PC-9 (cell line): ENCODE results near the gene C1GALT1C1L. TPM values are rescaled to one million over a fixed set of nuclear protein-coding genes. Genes with fewer than 3 reads are reported as not detected.

ENCODE experiments used
- BruUV-seq: library from RNA; stranded (reverse); fragments of 400-500 nt; replicated peaks from 2 replicates; lab custom pipeline; 2021; lab: Mats Ljungman, UMichigan
- CTCF ChIA-PET: fragments of 300-600 bp; sonication (Branson Sonifier 250); formaldehyde crosslinking; loops from one replicate; lab custom pipeline; 2022; ENCODE audit warnings: antibody characterized with exemption; lab: Charles Lee
- POLR2A ChIA-PET: fragments of 300-600 bp; sonication (Branson Sonifier 250); formaldehyde crosslinking; loops from one replicate; lab custom pipeline; 2022; ENCODE audit warnings: antibody characterized with exemption; ENCODE audit not compliant: unreplicated experiment; lab: Charles Lee
- DNase-seq, 2 experiments: peaks; one replicate each; pipeline versions ENCODE4 v3.0.0 to v3.0.0-alpha.2; 2015 to 2022; ENCODE audit warnings: mixed read lengths in 1 of 2
- H2AFZ ChIP-seq: fragments of 200-600 bp; sonication (generic); 2 replicates; pipeline ENCODE4 v1.8.1; 2017; ENCODE audit warnings: antibody characterized with exemption
- H3F3A ChIP-seq: fragments of 200-600 bp; sonication (generic); 2 replicates; pipeline ENCODE4 v1.8.1; 2017; ENCODE audit warnings: antibody characterized with exemption, mild to moderate bottlenecking, low read depth; ENCODE audit not compliant: insufficient read depth
- H3K27ac ChIP-seq: fragments of 200-600 bp; sonication (generic); 2 replicates; pipeline ENCODE4 v1.6.1; 2016; ENCODE audit warnings: mixed run types
- H3K27me3 ChIP-seq: fragments of 200-600 bp; sonication (generic); 2 replicates; pipeline ENCODE4 v1.6.1; 2016; ENCODE audit warnings: low read depth, mixed run types; ENCODE audit not compliant: insufficient read depth
- H3K36me3 ChIP-seq: fragments of 200-600 bp; sonication (generic); 2 replicates; pipeline ENCODE4 v1.6.1; 2016; ENCODE audit warnings: low read depth, mixed run types
- H3K4me1 ChIP-seq: fragments of 200-600 bp; sonication (generic); replicated peaks from 2 replicates; pipeline ENCODE4 v1.6.1; 2016; ENCODE audit warnings: mixed run types; ENCODE audit not compliant: insufficient read depth
- H3K4me2 ChIP-seq: fragments of 200-600 bp; sonication (generic); 2 replicates; pipeline ENCODE4 v1.6.1; 2017; ENCODE audit warnings: mixed run types
- H3K4me3 ChIP-seq: fragments of 200-600 bp; sonication (generic); 2 replicates; pipeline ENCODE4 v1.6.1; 2016; ENCODE audit warnings: mixed run types
- H3K79me2 ChIP-seq: fragments of 200-600 bp; sonication (generic); 2 replicates; pipeline ENCODE4 v1.6.1; 2017; ENCODE audit warnings: low read depth, mixed run types
- H3K9me2 ChIP-seq: fragments of 200-600 bp; sonication (generic); 2 replicates; pipeline ENCODE4 v1.8.1; 2017; ENCODE audit warnings: mild to moderate bottlenecking; ENCODE audit not compliant: insufficient read depth
- H3K9me3 ChIP-seq: fragments of 200-600 bp; sonication (generic); 2 replicates; pipeline ENCODE4 v1.8.1; 2016; ENCODE audit warnings: low read depth; ENCODE audit not compliant: insufficient read depth
- H4K20me1 ChIP-seq: fragments of 200-600 bp; sonication (generic); 2 replicates; pipeline ENCODE4 v1.8.1; 2017; ENCODE audit not compliant: insufficient read depth
- EZH2 ChIP-seq: fragments of 200-600 bp; sonication (generic); IDR thresholded peaks from 2 replicates; pipeline ENCODE4 v1.8.0; 2017; ENCODE audit warnings: antibody characterized with exemption, low read depth
- intact Hi-C: fragments of 100-400 bp; cut with micrococcal nuclease; formaldehyde crosslinking; loops from one replicate; pipeline ENCODE4 v1.10.0; 2022; ENCODE audit not compliant: unreplicated experiment
- total RNA-seq: library from RNA; stranded (reverse); gene quantifications from 2 replicates; pipeline ENCODE4 v1.2.3, GENCODE V29; 2021
- TF ChIP-seq, protein P1 (sequence below): fragments of 200-600 bp; sonication (generic); conservative IDR thresholded peaks from 2 replicates; pipeline ENCODE4 v1.6.1; 2017; ENCODE audit warnings: mixed run types, antibody characterized with exemption, mild to moderate bottlenecking, moderate library complexity

The C1GALT1C1L gene
- total RNA-seq, 1 experiment from 2014 or later, result 3.7 TPM

DNA sequence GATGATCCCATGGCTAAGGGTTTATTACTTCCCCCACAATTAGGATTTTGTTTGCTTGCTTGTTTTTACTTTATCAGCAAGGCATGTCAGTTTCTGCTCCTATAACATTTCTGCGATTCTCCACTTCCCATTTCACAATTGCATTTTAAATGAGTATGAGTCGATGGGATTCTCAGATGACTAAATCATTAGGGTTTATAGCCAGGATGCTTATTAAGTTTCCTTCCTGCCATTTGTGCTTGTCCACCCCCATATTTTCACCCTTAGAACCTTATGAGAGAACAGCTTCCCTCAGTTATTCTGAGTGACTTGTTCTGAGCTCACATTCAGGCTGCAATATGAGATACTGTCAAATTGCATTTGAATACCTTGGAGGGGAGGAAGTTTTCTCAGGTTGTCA, 37.9 kb upstream of the C1GALT1C1L start:
- no peak for DNase-seq
- H3K4me2 ChIP-seq, result no peak overlapping the region
- no TSS peak for BruUV-seq
- intact Hi-C loops, result no loop called here
- H2AFZ ChIP-seq, result no peak overlapping the region
- no peaks in the 10 kb centered on the region for H3K36me3 ChIP-seq
- ChIA-PET CTCF (no interaction called here), POLR2A (no interaction called here)
- H3K27ac ChIP-seq, result no peak overlapping the region
- H3K79me2 ChIP-seq, result no peaks in the 10 kb centered on the region
- no peaks in the 10 kb centered on the region for H3K9me2 ChIP-seq
- H4K20me1 ChIP-seq, result no peaks in the 10 kb centered on the region
- H3K4me3 ChIP-seq, result no peak overlapping the region
- no peaks in the 10 kb centered on the region for H3K9me3 ChIP-seq
- H3K4me1 ChIP-seq, result no peaks in the 10 kb centered on the region; the same call in 1 of the 2 replicates
- H3K27me3 ChIP-seq, result no peaks in the 10 kb centered on the region
- H3F3A ChIP-seq, result no peaks in the 10 kb centered on the region
- no peak for TF ChIP-seq EZH2
- TF ChIP-seq, protein P1, sequence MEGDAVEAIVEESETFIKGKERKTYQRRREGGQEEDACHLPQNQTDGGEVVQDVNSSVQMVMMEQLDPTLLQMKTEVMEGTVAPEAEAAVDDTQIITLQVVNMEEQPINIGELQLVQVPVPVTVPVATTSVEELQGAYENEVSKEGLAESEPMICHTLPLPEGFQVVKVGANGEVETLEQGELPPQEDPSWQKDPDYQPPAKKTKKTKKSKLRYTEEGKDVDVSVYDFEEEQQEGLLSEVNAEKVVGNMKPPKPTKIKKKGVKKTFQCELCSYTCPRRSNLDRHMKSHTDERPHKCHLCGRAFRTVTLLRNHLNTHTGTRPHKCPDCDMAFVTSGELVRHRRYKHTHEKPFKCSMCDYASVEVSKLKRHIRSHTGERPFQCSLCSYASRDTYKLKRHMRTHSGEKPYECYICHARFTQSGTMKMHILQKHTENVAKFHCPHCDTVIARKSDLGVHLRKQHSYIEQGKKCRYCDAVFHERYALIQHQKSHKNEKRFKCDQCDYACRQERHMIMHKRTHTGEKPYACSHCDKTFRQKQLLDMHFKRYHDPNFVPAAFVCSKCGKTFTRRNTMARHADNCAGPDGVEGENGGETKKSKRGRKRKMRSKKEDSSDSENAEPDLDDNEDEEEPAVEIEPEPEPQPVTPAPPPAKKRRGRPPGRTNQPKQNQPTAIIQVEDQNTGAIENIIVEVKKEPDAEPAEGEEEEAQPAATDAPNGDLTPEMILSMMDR, result no peak

DNA sequence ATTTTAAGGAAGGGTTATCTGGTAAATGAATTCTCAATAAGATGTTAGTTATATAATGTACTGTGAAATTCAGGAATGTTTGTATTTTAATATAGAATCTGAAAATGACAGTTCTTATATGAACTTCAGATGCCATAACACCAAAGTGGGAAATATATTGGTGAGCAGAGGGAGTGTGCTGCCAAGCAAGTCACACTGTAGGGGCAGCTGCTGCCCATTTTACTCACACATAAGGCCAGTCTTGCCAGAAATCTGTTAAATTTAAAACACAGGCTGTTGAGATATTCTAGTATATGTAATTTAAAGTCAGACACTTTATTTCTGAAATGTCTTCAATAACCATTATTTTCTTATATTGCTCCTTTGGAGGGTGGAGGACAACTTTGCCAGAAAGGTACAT, 34.6 kb upstream of the C1GALT1C1L start:
- Histone ChIP-seq H2AFZ (no peak overlapping the region), H3K4me1 (peaks cover 5% of the 10 kb centered on the region; the same call in 1 of the 2 replicates), H3K4me2 (no peak overlapping the region), H3K27ac (no peak overlapping the region), H3K27me3 (no peaks in the 10 kb centered on the region), H3F3A (no peaks in the 10 kb centered on the region), H3K9me2 (no peaks in the 10 kb centered on the region), H4K20me1 (no peaks in the 10 kb centered on the region), H3K79me2 (no peaks in the 10 kb centered on the region), H3K9me3 (no peaks in the 10 kb centered on the region), H3K36me3 (no peaks in the 10 kb centered on the region), H3K4me3 (no peak overlapping the region)
- intact Hi-C loops, result no loop called here
- no peak for DNase-seq
- ChIA-PET POLR2A (no interaction called here), CTCF (no interaction called here)
- BruUV-seq, result no TSS peak
- TF ChIP-seq, protein P1, result no peak
- TF ChIP-seq EZH2, result no peak

DNA sequence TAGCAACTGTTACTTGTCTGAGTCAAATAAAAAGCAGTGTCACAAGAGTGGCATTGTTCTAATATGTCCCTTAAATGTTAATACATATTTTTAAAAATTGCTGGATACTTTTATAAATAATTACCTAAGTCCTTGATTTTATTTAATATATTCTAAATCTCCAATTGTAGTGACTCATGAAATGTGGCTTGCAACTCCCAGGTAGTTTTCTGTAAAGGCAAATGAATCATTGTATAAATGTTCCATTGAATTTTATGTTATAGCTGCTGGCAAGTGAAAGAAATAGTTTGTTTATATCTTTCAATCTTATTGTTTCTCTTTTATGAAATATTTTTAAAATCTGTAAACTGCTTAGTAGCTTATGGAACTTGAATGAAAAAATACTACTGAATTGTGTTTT, 32.7 kb upstream of the C1GALT1C1L start:
- no peaks in the 10 kb centered on the region for H3K9me3 ChIP-seq
- no peaks in the 10 kb centered on the region for H3K27me3 ChIP-seq
- H3K4me3 ChIP-seq, result no peak overlapping the region
- BruUV-seq, result no TSS peak
- no peaks in the 10 kb centered on the region for H3K79me2 ChIP-seq
- DNase-seq, result no peak
- no peaks in the 10 kb centered on the region for H3K36me3 ChIP-seq
- H3K4me2 ChIP-seq, result no peak overlapping the region
- peaks cover 5% of the 10 kb centered on the region; the same call in 1 of the 2 replicates for H3K4me1 ChIP-seq
- ChIA-PET POLR2A (no interaction called here), CTCF (no interaction called here)
- TF ChIP-seq, protein P1, result no peak
- no peak for TF ChIP-seq EZH2
- no peaks in the 10 kb centered on the region for H3K9me2 ChIP-seq
- no peaks in the 10 kb centered on the region for H4K20me1 ChIP-seq
- no peaks in the 10 kb centered on the region for H3F3A ChIP-seq
- intact Hi-C loops, result no loop called here
- no peak overlapping the region for H2AFZ ChIP-seq
- H3K27ac ChIP-seq, result no peak overlapping the region
